ENCODE measurements around the gene HSPH1.

HSPH1 gene

DNA sequence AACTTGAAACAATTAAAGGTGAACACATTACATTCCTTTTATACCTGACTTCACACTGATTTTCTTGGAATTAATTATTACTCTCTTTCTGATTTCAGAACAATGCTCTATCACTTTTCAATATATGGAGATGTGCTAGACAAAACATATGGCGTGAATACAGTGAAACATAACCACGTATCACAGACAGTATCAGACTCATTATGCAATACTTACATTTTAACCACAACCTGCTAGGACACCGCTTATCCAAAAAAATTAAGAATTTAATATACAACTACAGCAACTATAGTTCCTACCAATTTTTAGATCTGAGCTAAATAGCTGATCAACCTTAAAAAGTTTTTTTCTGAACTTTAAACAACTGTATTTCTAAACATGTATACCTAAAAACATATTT, 9.9 kb downstream of the HSPH1 start:
- TF ChIP-seq, protein P1, sequence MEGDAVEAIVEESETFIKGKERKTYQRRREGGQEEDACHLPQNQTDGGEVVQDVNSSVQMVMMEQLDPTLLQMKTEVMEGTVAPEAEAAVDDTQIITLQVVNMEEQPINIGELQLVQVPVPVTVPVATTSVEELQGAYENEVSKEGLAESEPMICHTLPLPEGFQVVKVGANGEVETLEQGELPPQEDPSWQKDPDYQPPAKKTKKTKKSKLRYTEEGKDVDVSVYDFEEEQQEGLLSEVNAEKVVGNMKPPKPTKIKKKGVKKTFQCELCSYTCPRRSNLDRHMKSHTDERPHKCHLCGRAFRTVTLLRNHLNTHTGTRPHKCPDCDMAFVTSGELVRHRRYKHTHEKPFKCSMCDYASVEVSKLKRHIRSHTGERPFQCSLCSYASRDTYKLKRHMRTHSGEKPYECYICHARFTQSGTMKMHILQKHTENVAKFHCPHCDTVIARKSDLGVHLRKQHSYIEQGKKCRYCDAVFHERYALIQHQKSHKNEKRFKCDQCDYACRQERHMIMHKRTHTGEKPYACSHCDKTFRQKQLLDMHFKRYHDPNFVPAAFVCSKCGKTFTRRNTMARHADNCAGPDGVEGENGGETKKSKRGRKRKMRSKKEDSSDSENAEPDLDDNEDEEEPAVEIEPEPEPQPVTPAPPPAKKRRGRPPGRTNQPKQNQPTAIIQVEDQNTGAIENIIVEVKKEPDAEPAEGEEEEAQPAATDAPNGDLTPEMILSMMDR (IDR thresholded peaks at IDR 0.05; ENCODE audit: low read depth, low read length, missing control alignments), result no peak
- H3K27me3 ChIP-seq (replicated peaks), result no peaks in the 10 kb centered on the region
- H3K4me3 ChIP-seq (ENCODE audit: low read depth, low read length), result no peak overlapping the region
- no peak overlapping the region for H3K27ac ChIP-seq
- in situ Hi-C loops (cut with HindIII; ENCODE audit: low pct_ligation_motif_present, low sequenced_read_pairs), result no loop called here
- no peak for DNase-seq
- H3K36me3 ChIP-seq (replicated peaks), result peaks cover 45% of the 10 kb centered on the region

DNA sequence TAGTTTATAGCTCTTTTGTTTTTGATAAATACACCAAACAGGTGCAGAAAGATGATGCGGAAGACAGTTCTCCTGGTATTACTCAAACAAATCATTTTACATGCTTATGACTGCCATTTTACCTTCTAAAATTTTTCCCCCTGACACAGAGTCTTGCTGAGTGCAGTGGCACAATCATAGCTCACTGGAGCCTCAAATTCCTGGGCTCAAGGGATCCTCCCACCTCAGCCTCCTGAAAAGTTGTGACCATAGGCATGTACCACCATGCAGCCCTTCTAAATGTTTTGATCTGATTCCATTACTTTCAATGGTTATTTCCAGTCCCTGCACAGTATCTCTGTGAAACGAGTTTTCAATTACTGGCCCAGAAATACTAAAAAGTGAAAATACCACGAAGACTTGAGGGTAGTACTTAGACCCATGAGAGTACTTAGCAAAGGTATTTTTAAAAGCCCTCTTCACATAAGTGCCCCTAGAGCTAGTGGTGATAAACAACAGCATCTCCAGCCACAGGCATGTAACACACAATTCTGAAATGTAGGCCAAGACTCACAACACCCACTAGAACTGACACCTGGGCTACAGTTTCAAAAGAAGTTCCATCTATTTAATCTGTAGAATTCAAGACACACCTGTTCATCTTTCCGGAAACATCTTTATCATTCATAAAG, 11.3 kb downstream of the HSPH1 start:
- in situ Hi-C loops (cut with HindIII; ENCODE audit: low pct_ligation_motif_present, low sequenced_read_pairs), result no loop called here
- no peaks in the 10 kb centered on the region for H3K27me3 ChIP-seq (replicated peaks)
- H3K36me3 ChIP-seq (replicated peaks), result peaks cover 56% of the 10 kb centered on the region
- H3K27ac ChIP-seq, result no peak overlapping the region
- DNase-seq, result no peak
- TF ChIP-seq, protein P1 (IDR thresholded peaks at IDR 0.05; ENCODE audit: low read depth, low read length, missing control alignments), result no peak
- H3K4me3 ChIP-seq (ENCODE audit: low read depth, low read length), result no peak overlapping the region

DNA sequence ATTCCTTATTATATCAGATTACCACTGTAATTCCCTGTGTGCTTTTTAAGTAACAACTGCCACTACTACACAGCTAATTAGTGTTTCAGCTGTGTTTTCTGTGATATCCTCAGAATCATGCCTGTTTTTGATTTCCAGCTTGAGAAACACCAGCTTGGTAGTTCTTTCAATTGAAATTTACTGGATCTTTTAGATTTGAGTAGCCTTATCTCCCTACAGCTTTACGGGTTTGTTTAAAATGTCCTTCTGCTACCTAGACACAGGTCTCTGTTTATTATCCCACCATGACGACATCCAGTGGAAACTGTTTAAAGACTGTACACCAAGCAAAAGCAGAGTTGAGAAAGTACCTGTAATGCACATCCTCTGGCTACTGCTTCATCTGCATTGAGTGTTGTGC, 12.1 kb downstream of the HSPH1 start:
- Histone ChIP-seq H3K36me3 (replicated peaks) (peaks cover 60% of the 10 kb centered on the region), H3K27ac (no peak overlapping the region), H3K27me3 (replicated peaks) (no peaks in the 10 kb centered on the region), H3K4me3 (ENCODE audit: low read depth, low read length) (no peak overlapping the region)
- no peak for DNase-seq
- TF ChIP-seq, protein P1 (IDR thresholded peaks at IDR 0.05; ENCODE audit: low read depth, low read length, missing control alignments), result no peak
- in situ Hi-C loops (cut with HindIII; ENCODE audit: low pct_ligation_motif_present, low sequenced_read_pairs), result no loop called here

DNA sequence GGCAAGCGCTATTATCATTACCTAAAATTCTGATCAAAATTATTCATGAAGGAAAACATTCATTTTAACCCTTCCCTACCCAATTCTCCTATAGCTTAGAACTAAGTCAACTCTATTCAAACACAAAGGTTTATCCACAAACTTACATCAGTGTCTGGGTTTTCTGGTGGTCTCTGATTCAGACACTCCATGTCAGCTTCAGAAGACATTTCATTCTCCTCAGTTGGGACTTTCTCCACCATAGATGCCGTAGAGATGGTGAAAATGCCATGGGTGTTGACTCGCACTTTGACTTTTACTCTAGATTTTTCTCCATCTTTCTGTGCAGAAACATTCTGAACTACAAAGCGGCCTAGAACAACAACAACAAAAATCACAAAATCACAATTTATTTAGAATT, 16.3 kb downstream of the HSPH1 start:
- in situ Hi-C loops (cut with HindIII; ENCODE audit: low pct_ligation_motif_present, low sequenced_read_pairs), result no loop called here
- no peaks in the 10 kb centered on the region for H3K27me3 ChIP-seq (replicated peaks)
- DNase-seq, result no peak
- H3K27ac ChIP-seq, result no peak overlapping the region
- H3K4me3 ChIP-seq (ENCODE audit: low read depth, low read length), result no peak overlapping the region
- H3K36me3 ChIP-seq (replicated peaks), result peaks cover 65% of the 10 kb centered on the region
- TF ChIP-seq, protein P1 (IDR thresholded peaks at IDR 0.05; ENCODE audit: low read depth, low read length, missing control alignments), result no peak

DNA sequence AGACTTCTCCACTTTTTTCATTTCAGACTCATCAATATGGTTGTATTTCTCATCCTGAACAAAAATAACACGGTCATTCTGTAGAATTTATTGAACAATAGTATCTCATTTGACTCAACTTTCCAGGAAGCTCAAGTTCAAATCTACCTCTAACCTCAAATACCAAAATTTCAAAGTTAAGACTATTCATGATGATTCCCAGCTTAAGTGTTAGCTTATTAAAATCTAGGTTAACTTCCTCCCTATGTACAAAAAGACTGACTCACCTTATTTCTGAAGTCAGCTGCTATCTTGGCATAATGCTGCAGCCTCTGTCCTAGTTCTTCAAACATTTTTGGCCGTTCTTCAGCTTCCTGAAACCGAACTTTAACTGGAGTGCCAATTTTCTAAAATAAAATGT, 23.2 kb downstream of the HSPH1 start:
- TF ChIP-seq, protein P1 (IDR thresholded peaks at IDR 0.05; ENCODE audit: low read depth, low read length, missing control alignments), result no peak
- no peak overlapping the region for H3K4me3 ChIP-seq (ENCODE audit: low read depth, low read length)
- no peak overlapping the region for H3K27ac ChIP-seq
- peaks cover 54% of the 10 kb centered on the region for H3K36me3 ChIP-seq (replicated peaks)
- DNase-seq, result no peak
- no peaks in the 10 kb centered on the region for H3K27me3 ChIP-seq (replicated peaks)
- in situ Hi-C loops (cut with HindIII; ENCODE audit: low pct_ligation_motif_present, low sequenced_read_pairs), result no loop called here

DNA sequence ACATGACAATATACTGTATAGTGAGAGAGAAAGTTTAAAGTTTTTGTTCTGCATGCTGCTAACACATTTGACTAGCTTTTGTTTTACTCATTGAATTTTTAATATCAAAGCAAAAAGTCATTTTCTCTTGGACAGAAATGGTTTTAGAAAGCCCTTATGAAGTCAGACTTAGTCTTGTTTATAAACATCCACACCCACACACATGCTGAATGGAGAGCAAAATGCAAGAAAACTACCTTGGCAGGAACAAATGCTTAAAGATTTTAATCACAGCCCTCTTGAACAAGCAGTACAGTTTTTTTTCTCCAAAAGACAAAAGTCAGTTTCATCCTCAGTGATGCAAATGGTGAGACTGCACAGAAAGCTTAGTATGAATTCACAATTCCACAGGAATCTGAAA, 25.0 kb downstream of the HSPH1 start:
- in situ Hi-C loops (cut with HindIII; ENCODE audit: low pct_ligation_motif_present, low sequenced_read_pairs), result no loop called here
- Histone ChIP-seq H3K36me3 (replicated peaks) (peaks cover 40% of the 10 kb centered on the region), H3K27me3 (replicated peaks) (no peaks in the 10 kb centered on the region), H3K27ac (no peak overlapping the region), H3K4me3 (ENCODE audit: low read depth, low read length) (no peak overlapping the region)
- DNase-seq, result no peak
- TF ChIP-seq, protein P1 (IDR thresholded peaks at IDR 0.05; ENCODE audit: low read depth, low read length, missing control alignments), result no peak
